ENCODE data around the gene CPNE5. TPM values are rescaled to one million over a fixed set of nuclear protein-coding genes. Genes with fewer than 3 reads are reported as not detected.

The CPNE5 gene
- total and polyA plus RNA-seq, 9 of the 15 experiments (the other 6 are each of a cell fraction or from before 2014, with no cell fraction given) = 0.14 to 1.0 (median 0.46) TPM; not detected in 2

- peaks cover 20 to 36% of the 10 kb centered on the region in 2 experiments for H3K4me1 ChIP-seq (replicated peaks in 1 of 2; ENCODE audit: control insufficient read depth in 2 of 2, insufficient read depth in 2 of 2, low read length in 2 of 2)
- intact Hi-C loops (cut with micrococcal nuclease) = no loop called here
- H3K9ac ChIP-seq (ENCODE audit: insufficient read depth in 1 of 2, low read depth in 2 of 2, low read length in 2 of 2) = peak overlapping the region in 1 of 2 experiments; percentile 84; a peak in 2 of 4 replicates
- peak overlapping the region; percentile 47 for H3K4me2 ChIP-seq (ENCODE audit: insufficient read depth, low read length)
- POLR2A ChIA-PET = no interaction called here
- no peaks in the 10 kb centered on the region for H3K36me3 ChIP-seq (ENCODE audit: control insufficient read depth, insufficient read depth, low read length)
- no peaks in the 10 kb centered on the region for H3K79me2 ChIP-seq (ENCODE audit: control insufficient read depth, insufficient read depth, low read length)
- CTCF ChIA-PET (ENCODE audit: low intra/inter-chr PET ratio) = interaction anchor here (0.9 kb wide), 1 partner anchor 73 kb away, joined by 3 read pairs; no protein-coding TSS in a partner anchor
- ATAC-seq (peak; percentile 86), FAIRE-seq (no peak), DNase-seq (ENCODE audit: extremely low read depth in 1 of 4, low spot score in 3 of 4) (peak; percentile 68 to 89 (median 83))
- in situ Hi-C loops (cut with MboI) = no loop called here
- no peak overlapping the region for H3K27ac ChIP-seq (ENCODE audit: extremely low read depth, low read depth, low read length)
- WGBS (ENCODE audit: insufficient coverage, low coverage, missing lambda C conversion rate) = 13% methylated on average over 22 of the region's 70 CpGs
- H3K4me3 ChIP-seq = peak overlapping the region; percentile 38
- no peaks in the 10 kb centered on the region for H3K9me3 ChIP-seq (replicated peaks; ENCODE audit: control insufficient read depth, insufficient read depth, low read depth, low read length)
- no peaks in the 10 kb centered on the region for H3K9me1 ChIP-seq (ENCODE audit: control insufficient read depth, insufficient read depth, low read length)
- H3K27me3 ChIP-seq (ENCODE audit: control insufficient read depth in 2 of 2, insufficient read depth in 2 of 2, low read length in 2 of 2) = peaks cover 6 to 9% of the 10 kb centered on the region in 2 experiments; a peak in 3 of 5 replicates
- H2AFZ ChIP-seq (ENCODE audit: low read depth, low read length) = peak overlapping the region; percentile 47; the same call in 1 of the 2 replicates
- H4K20me1 ChIP-seq (replicated peaks; ENCODE audit: control insufficient read depth, insufficient read depth, low read length) = no peaks in the 10 kb centered on the region
- BruUV-seq (replicated peaks) = no TSS peak
- no peak for TF ChIP-seq HDAC8 (tag; IDR thresholded peaks at IDR 0.05)
- TF ChIP-seq, protein P1, sequence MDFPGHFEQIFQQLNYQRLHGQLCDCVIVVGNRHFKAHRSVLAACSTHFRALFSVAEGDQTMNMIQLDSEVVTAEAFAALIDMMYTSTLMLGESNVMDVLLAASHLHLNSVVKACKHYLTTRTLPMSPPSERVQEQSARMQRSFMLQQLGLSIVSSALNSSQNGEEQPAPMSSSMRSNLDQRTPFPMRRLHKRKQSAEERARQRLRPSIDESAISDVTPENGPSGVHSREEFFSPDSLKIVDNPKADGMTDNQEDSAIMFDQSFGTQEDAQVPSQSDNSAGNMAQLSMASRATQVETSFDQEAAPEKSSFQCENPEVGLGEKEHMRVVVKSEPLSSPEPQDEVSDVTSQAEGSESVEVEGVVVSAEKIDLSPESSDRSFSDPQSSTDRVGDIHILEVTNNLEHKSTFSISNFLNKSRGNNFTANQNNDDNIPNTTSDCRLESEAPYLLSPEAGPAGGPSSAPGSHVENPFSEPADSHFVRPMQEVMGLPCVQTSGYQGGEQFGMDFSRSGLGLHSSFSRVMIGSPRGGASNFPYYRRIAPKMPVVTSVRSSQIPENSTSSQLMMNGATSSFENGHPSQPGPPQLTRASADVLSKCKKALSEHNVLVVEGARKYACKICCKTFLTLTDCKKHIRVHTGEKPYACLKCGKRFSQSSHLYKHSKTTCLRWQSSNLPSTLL (IDR thresholded peaks at IDR 0.05) = no peak
- TF ChIP-seq ZBTB12 (CRISPR knock-in tag; IDR thresholded peaks at IDR 0.05) = no peak
- TF ChIP-seq ZNF212 (CRISPR knock-in tag; IDR thresholded peaks at IDR 0.05) = no peak
- TF ChIP-seq ZSCAN29 (IDR thresholded peaks at IDR 0.05) = no peak
- TF ChIP-seq RAD21 (CRISPR knock-in tag; conservative IDR thresholded peaks at IDR 0.05 in 1 of 2, IDR thresholded peaks at IDR 0.05 in 1 of 2) = 0 out of 4 replicates have a peak, but pooled peaks of 1 of the 2 experiments have one; percentile 18
- TF ChIP-seq VEZF1 (CRISPR knock-in tag; IDR thresholded peaks at IDR 0.05) = peak; percentile 84
- peak; percentile 38; the same call in 1 of the 2 replicates for TF ChIP-seq SP1 (CRISPR knock-in tag; IDR thresholded peaks at IDR 0.05)
- TF ChIP-seq, protein P2, sequence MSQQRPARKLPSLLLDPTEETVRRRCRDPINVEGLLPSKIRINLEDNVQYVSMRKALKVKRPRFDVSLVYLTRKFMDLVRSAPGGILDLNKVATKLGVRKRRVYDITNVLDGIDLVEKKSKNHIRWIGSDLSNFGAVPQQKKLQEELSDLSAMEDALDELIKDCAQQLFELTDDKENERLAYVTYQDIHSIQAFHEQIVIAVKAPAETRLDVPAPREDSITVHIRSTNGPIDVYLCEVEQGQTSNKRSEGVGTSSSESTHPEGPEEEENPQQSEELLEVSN (IDR thresholded peaks at IDR 0.05; ENCODE audit: borderline replicate concordance in 1 of 2, extremely low read depth in 1 of 2, insufficient read depth in 1 of 2, insufficient read length in 1 of 2, low read depth in 1 of 2, low read length in 1 of 2, poor library complexity in 1 of 2, severe bottlenecking in 1 of 2) = peak; percentile 13 to 61
- TF ChIP-seq NONO (IDR thresholded peaks at IDR 0.05; ENCODE audit: low read depth in 2 of 2, low read length in 1 of 2) = peak in 1 of 2 experiments; percentile 90; a peak in 2 of 4 replicates
- TF ChIP-seq RB1 (IDR thresholded peaks at IDR 0.05; ENCODE audit: low read depth) = peak; percentile 79
- no peak for TF ChIP-seq ZNF146 (CRISPR knock-in tag; IDR thresholded peaks at IDR 0.05; ENCODE audit: unreplicated experiment)
- no peak for TF ChIP-seq HCFC1 (IDR thresholded peaks at IDR 0.05; ENCODE audit: low read depth, low read length)
- TF ChIP-seq ZNF586 (CRISPR knock-in tag; conservative IDR thresholded peaks at IDR 0.05) = no peak
- TF ChIP-seq ETS2 (tag; IDR thresholded peaks at IDR 0.05; ENCODE audit: borderline replicate concordance, poor library complexity, severe bottlenecking) = no peak
These were observed 646 bp upstream of the CPNE5 start for GRCh38 chr6:36839749-36840431.
